HEK293 (cell line): ENCODE measurements around the gene KLK3.

Experiments
- CTCF ChIP-seq: fragments of 450-650 bp; formaldehyde crosslinking; IDR thresholded peaks from 2 replicates; pipeline ENCODE4 v1.5.1; 2016; ENCODE audit warnings: missing biosample characterization, missing genetic modification characterization
- HOXD13 ChIP-seq: sonication (generic); formaldehyde crosslinking; IDR thresholded peaks from 2 replicates; pipeline ENCODE4 v1.8.0; 2022; ENCODE audit warnings: missing genetic modification reagents, borderline replicate concordance
- KLF7 ChIP-seq: fragments of 450-650 bp; formaldehyde crosslinking; IDR thresholded peaks from 2 replicates; pipeline ENCODE4 v1.5.1; 2016; ENCODE audit warnings: missing biosample characterization, missing genetic modification characterization, borderline replicate concordance
- KLF9 ChIP-seq: fragments of 450-650 bp; formaldehyde crosslinking; IDR thresholded peaks from 2 replicates; pipeline ENCODE4 v1.5.1; 2016; ENCODE audit warnings: missing biosample characterization, missing genetic modification characterization, low read depth
- REST ChIP-seq: fragments of 450-650 bp; formaldehyde crosslinking; IDR thresholded peaks from 2 replicates; pipeline ENCODE4 v1.5.1; 2016; ENCODE audit warnings: missing biosample characterization, missing genetic modification characterization
- ZBTB7A ChIP-seq: fragments of 450-650 bp; formaldehyde crosslinking; IDR thresholded peaks from 2 replicates; pipeline ENCODE4 v1.5.1; 2016; ENCODE audit warnings: low read depth, missing biosample characterization, missing genetic modification characterization
- ZFP37 ChIP-seq: fragments of 450-650 bp; formaldehyde crosslinking; IDR thresholded peaks from 2 replicates; pipeline ENCODE4 v1.5.1; 2016; ENCODE audit warnings: missing biosample characterization, missing genetic modification characterization
- ZNF114 ChIP-seq: fragments of 450-650 bp; formaldehyde crosslinking; IDR thresholded peaks from 2 replicates; pipeline ENCODE4 v1.5.0; 2017; ENCODE audit warnings: missing biosample characterization, missing genetic modification characterization
- ZNF214 ChIP-seq: fragments of 450-650 bp; formaldehyde crosslinking; IDR thresholded peaks from 2 replicates; pipeline ENCODE4 v1.5.1; 2017; ENCODE audit warnings: missing biosample characterization, mild to moderate bottlenecking, missing genetic modification characterization, borderline replicate concordance
- ZNF629 ChIP-seq: fragments of 450-650 bp; formaldehyde crosslinking; IDR thresholded peaks from 2 replicates; pipeline ENCODE4 v1.5.1; 2017; ENCODE audit warnings: missing biosample characterization, missing genetic modification characterization
- ZSCAN5A ChIP-seq: fragments of 450-650 bp; formaldehyde crosslinking; IDR thresholded peaks from 2 replicates; pipeline ENCODE4 v1.5.1; 2016; ENCODE audit warnings: missing biosample characterization, missing genetic modification characterization

GRCh38 chr19:50851620-50852019 lies 3.1 kb upstream of the KLK3 start:
- no peak for TF ChIP-seq CTCF
- no peak for TF ChIP-seq ZNF214 (tag by site-specific recombination)
- no peak for TF ChIP-seq ZFP37 (tag by site-specific recombination)
- TF ChIP-seq KLF9 (tag by site-specific recombination): no peak
- TF ChIP-seq ZBTB7A (tag by site-specific recombination): no peak
- TF ChIP-seq REST: no peak
- no peak for TF ChIP-seq ZNF114 (tag by site-specific recombination)
- TF ChIP-seq HOXD13 (CRISPR knock-in tag): no peak
- no peak for TF ChIP-seq ZNF629 (tag by site-specific recombination)
- TF ChIP-seq KLF7 (tag by site-specific recombination): no peak
- TF ChIP-seq ZSCAN5A: no peak
